PC-9 (cell line): ENCODE data around the gene HHAT.

ENCODE experiments used
- EZH2 ChIP-seq: fragments of 200-600 bp; sonication (generic); IDR thresholded peaks from 2 replicates; pipeline ENCODE4 v1.8.0; 2017; ENCODE audit warnings: antibody characterized with exemption, low read depth
- TF ChIP-seq, protein P1 (sequence below): fragments of 200-600 bp; sonication (generic); conservative IDR thresholded peaks from 2 replicates; pipeline ENCODE4 v1.6.1; 2017; ENCODE audit warnings: mixed run types, antibody characterized with exemption, mild to moderate bottlenecking, moderate library complexity

DNA sequence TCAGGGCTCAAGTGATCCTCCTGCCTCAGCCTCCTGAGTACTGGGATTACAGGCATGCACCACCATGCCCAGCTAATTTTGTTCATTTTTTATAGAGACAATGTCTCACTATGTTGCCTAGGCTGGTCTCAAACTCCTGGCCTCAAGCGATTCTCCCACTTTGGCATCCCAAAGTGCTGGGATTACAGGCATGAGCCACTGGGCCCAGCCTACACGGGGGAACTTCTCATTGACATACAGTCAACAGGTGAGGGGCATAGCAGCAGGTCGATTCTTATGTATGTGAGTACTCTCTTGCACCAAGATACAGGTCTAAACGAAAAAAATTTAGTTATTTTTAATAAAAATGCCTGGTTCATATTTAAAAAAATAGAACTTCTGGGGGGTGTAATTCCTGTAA lies 39.5 kb upstream of the HHAT start:
- TF ChIP-seq, protein P1, sequence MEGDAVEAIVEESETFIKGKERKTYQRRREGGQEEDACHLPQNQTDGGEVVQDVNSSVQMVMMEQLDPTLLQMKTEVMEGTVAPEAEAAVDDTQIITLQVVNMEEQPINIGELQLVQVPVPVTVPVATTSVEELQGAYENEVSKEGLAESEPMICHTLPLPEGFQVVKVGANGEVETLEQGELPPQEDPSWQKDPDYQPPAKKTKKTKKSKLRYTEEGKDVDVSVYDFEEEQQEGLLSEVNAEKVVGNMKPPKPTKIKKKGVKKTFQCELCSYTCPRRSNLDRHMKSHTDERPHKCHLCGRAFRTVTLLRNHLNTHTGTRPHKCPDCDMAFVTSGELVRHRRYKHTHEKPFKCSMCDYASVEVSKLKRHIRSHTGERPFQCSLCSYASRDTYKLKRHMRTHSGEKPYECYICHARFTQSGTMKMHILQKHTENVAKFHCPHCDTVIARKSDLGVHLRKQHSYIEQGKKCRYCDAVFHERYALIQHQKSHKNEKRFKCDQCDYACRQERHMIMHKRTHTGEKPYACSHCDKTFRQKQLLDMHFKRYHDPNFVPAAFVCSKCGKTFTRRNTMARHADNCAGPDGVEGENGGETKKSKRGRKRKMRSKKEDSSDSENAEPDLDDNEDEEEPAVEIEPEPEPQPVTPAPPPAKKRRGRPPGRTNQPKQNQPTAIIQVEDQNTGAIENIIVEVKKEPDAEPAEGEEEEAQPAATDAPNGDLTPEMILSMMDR, result no peak
- TF ChIP-seq EZH2, result no peak
